ENCODE measurements around the gene TIMM10. TPM values are rescaled to one million over a fixed set of nuclear protein-coding genes. Genes with fewer than 3 reads are reported as not detected.

Gene TIMM10
- total RNA-seq, 4 donors from 2014 or later = 20.2 to 51.6 (median 40.1) TPM

DNA sequence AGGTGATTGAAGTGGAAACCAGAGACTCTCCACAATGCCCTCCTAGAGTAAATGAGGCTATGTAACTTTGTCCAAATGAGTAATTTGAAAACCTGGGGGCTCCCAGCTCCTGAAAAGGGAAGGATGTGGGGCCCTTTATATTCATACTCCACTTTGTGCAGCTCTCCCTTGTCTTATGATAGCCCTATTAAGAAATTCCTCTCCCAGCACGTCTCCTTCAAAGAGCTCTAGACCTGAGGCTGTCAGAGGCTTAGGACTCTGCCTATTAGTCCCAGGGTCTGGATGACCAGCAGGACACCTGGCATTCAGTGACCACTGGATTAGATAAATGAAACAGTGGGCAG is 17.1 kb downstream of the TIMM10 start:
- no peaks in the 10 kb centered on the region for H3K36me3 ChIP-seq
- peak overlapping the region in 1 of 4 donors; percentile 78 for H3K4me3 ChIP-seq
- H3K4me1 ChIP-seq = peaks cover 0 to 22% (median 6%) of the 10 kb centered on the region in 4 donors
- peak overlapping the region in 1 of 4 donors; percentile 83 for H3K27ac ChIP-seq
- WGBS, 2 donors = 28 to 50% methylated on average over 1 of the region's 1 CpG
- H3K9me3 ChIP-seq = no peaks in the 10 kb centered on the region
- TF ChIP-seq POLR2A (IDR thresholded peaks at IDR 0.05) (no peak), EP300 (IDR thresholded peaks at IDR 0.05) (no peak)
- TF ChIP-seq, protein P1, sequence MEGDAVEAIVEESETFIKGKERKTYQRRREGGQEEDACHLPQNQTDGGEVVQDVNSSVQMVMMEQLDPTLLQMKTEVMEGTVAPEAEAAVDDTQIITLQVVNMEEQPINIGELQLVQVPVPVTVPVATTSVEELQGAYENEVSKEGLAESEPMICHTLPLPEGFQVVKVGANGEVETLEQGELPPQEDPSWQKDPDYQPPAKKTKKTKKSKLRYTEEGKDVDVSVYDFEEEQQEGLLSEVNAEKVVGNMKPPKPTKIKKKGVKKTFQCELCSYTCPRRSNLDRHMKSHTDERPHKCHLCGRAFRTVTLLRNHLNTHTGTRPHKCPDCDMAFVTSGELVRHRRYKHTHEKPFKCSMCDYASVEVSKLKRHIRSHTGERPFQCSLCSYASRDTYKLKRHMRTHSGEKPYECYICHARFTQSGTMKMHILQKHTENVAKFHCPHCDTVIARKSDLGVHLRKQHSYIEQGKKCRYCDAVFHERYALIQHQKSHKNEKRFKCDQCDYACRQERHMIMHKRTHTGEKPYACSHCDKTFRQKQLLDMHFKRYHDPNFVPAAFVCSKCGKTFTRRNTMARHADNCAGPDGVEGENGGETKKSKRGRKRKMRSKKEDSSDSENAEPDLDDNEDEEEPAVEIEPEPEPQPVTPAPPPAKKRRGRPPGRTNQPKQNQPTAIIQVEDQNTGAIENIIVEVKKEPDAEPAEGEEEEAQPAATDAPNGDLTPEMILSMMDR (IDR thresholded peaks at IDR 0.05) = no peak
- no peaks in the 10 kb centered on the region for H3K27me3 ChIP-seq
- DNase-seq (ENCODE audit: low spot score in 2 of 2) = no peak

DNA sequence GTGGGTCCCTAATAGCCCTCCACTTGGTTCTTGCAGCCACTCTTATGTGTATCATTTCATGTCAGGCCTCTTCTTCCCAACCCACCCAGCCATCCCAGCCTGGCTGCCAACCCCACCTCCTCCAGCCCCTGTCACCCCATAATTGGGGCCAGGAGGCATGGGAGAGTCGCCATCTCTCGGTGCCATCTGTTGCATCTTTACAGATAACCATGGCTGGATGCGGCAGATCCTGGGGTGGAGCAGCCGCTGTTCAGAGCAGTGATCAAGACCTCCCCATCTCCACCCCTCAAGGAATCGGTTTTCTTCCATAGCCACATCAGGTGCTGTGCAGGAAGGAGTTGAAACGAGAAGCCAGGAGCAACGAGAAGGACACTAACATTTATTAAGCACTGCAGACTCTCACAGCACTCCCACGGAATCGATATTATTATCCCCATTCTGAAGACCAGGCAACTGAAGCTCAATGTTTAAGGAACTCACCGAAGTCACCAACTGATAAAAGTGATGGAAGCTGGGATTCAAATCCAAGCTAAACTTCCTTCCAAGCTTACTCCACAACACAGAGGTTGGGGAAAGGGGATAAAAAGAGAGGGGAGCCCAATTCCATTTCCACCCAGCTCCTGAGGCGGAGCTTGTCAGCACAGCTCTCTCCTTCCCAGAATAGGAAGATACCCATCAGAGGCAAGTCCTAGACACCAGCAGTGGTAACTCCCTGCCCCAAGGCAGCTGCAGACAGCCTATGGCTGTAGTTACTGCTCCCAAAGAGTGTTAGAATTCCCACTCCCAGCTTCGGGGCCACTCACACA is 17.7 kb downstream of the TIMM10 start:
- Histone ChIP-seq H3K4me1 (peaks cover 0 to 22% (median 6%) of the 10 kb centered on the region in 4 donors), H3K27me3 (no peaks in the 10 kb centered on the region), H3K27ac (peak overlapping the region in 1 of 4 donors; percentile 83), H3K36me3 (no peaks in the 10 kb centered on the region), H3K9me3 (no peaks in the 10 kb centered on the region), H3K4me3 (no peak overlapping the region)
- no peak for DNase-seq (ENCODE audit: low spot score in 2 of 2)
- 79 to 80% methylated on average over 12 of the region's 12 CpGs for WGBS, 2 donors
- TF ChIP-seq POLR2A (IDR thresholded peaks at IDR 0.05) = no peak
- TF ChIP-seq, protein P1 (IDR thresholded peaks at IDR 0.05) = no peak
- no peak for TF ChIP-seq EP300 (IDR thresholded peaks at IDR 0.05)

DNA sequence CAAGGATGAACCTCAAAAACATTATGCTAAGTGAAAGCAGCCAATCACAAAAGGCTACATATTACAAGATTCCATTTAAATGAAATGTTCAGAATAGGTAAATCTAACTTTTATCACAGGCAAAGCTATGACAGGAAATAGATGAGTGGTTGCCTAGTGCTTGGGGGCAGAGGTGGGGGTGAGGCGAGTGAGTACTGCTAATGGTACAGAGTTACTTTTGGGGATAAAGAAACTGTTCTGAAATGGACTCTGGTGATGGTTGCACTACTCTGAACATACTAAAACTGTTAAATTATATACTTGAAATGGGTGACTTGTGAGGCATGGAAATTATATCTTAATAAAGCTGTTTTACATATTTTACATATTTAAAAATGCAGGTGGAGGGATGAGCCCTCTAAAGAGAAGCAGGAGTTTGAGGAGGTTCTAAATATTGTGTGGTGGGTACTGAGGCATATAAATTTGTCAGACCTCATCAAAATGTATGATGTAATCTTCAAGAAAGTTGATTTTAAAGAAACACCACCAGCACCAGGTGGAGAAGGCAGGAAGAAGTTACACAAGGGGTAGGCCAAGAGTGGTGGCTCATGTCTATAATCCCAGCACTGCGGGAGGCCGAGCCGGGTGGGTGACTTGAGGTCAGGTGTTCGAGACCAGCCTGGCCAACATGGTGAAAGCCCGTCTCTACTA is 18.7 kb downstream of the TIMM10 start:
- Histone ChIP-seq H3K4me1 (peaks cover 0 to 22% (median 6%) of the 10 kb centered on the region in 4 donors), H3K27me3 (no peaks in the 10 kb centered on the region), H3K36me3 (no peaks in the 10 kb centered on the region), H3K27ac (no peak overlapping the region), H3K4me3 (no peak overlapping the region), H3K9me3 (no peaks in the 10 kb centered on the region)
- WGBS, 2 donors = 89% methylated on average over 6 of the region's 6 CpGs
- DNase-seq (ENCODE audit: low spot score in 2 of 2) = no peak
- TF ChIP-seq POLR2A (IDR thresholded peaks at IDR 0.05) = no peak

DNA sequence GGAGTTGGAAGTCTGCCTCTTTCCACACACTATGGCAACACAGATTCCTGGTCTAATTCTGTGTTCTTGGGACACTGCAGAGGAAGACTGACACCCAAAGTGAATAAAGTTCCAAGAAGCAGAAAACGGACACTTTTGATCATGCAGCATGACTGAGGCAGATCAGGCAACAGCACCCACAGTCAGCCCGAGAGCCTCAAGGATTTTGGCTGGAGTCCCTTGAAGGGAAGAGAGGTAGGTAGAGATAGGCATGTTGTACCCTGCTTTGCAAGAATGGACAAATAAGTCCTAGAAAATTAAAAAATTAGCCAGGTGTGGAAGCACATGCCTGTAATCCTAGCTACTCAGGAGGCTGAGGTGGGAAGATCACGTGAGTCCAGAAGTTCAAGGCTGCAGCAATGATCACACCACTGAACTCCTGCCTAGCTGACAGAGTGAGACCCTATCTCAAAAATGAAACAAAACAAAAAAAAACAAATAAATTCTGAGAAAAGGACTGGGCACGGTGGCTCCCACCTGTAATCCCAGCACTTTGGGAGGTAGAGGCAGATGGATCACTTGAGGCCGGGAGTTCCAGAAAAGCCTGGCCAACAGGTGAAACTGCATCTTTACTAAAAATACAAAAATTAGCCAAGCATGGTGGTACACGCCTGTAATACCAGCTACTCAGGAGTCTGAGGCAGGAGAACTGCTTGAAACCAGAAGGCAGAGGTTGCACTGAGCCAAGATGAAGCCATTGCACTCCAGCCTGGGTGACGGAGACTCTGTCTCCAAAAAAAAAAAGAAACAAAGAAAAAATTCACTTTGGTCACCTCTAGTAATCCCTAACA is 22.0 kb downstream of the TIMM10 start:
- Histone ChIP-seq H3K27me3 (no peaks in the 10 kb centered on the region), H3K36me3 (peaks cover 0 to 14% (median 0%) of the 10 kb centered on the region in 3 donors), H3K27ac (no peak overlapping the region), H3K4me3 (no peak overlapping the region), H3K9me3 (no peaks in the 10 kb centered on the region), H3K4me1 (peaks cover 0 to 6% (median 0%) of the 10 kb centered on the region in 4 donors)
- no peak for DNase-seq (ENCODE audit: low spot score in 2 of 2)
- WGBS, 2 donors = 91 to 92% methylated on average over 7 of the region's 7 CpGs
- TF ChIP-seq, protein P1 (IDR thresholded peaks at IDR 0.05) = no peak
- TF ChIP-seq POLR2A (IDR thresholded peaks at IDR 0.05) (no peak), EP300 (IDR thresholded peaks at IDR 0.05) (no peak)

DNA sequence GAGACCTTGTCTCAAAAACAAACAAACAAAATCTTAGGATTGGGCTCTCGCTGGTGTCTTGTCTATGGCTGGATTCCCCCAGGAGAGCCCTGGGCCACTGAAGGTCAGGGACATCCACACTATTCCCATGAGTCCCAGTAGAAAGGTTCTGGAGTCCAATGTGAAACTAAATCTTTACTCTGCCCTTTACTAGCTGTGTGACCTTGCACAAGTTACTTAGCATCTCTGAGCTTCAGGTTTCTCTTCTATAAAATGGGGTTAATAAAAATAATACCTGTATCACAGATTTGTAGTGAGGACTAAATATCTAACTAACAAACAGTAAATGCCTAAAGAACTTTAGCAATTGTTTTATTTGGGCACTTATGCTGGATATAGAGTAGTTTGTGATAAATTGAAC is 24.0 kb downstream of the TIMM10 start:
- TF ChIP-seq EP300 (IDR thresholded peaks at IDR 0.05) = no peak
- TF ChIP-seq, protein P1 (IDR thresholded peaks at IDR 0.05) = no peak
- no peak for TF ChIP-seq POLR2A (IDR thresholded peaks at IDR 0.05)
- no peak overlapping the region for H3K4me3 ChIP-seq
- WGBS, 2 donors = 87 to 92% methylated on average over 1 of the region's 1 CpG
- H3K27me3 ChIP-seq = no peaks in the 10 kb centered on the region
- no peaks in the 10 kb centered on the region for H3K9me3 ChIP-seq
- H3K4me1 ChIP-seq = peaks cover 0 to 5% (median 0%) of the 10 kb centered on the region in 4 donors
- peaks cover 0 to 14% (median 0%) of the 10 kb centered on the region in 3 donors for H3K36me3 ChIP-seq
- no peak overlapping the region for H3K27ac ChIP-seq
- no peak for DNase-seq (ENCODE audit: low spot score in 2 of 2)

Measured in tibial nerve (tissue), 4 donors.